HEK293 (cell line): Measurements from ENCODE around the gene CCDC88C.

ENCODE experiments used
- CTCF ChIA-PET: fragments of 350-600 bp; formaldehyde crosslinking; extraction: SDS; loops from one replicate; lab custom pipeline; 2021; ENCODE audit warnings: antibody characterized with exemption; lab: Yijun Ruan, JAX
- POLR2A ChIA-PET: fragments of 300-600 bp; formaldehyde crosslinking; extraction: SDS; loops from one replicate; lab custom pipeline; 2020; ENCODE audit warnings: antibody characterized with exemption, inconsistent platforms; lab: Yijun Ruan, JAX
- H3K27ac ChIP-seq: fragments of 200-500 bp; sonication (Bioruptor generic); 2 replicates; pipeline ENCODE4 v1.5.1; 2014; ENCODE audit warnings: low read depth, low read length, control low read depth, inconsistent platforms; ENCODE audit errors: extremely low read depth
- H3K36me3 ChIP-seq, 2 experiments: fragments of 200-500 bp in 1 of 2; sonication (Bioruptor generic) in 1 of 2; 1 replicate in 1 of 2; 2 replicates in 1 of 2; pipeline ENCODE4 v1.5.1; 2014 to 2017; ENCODE audit warnings: inconsistent platforms in 2 of 2, low read length in 2 of 2; ENCODE audit not compliant: control insufficient read depth in 2 of 2, insufficient read depth in 1 of 2
- H3K4me1 ChIP-seq: fragments of 200-500 bp; sonication (Bioruptor generic); 2 replicates; pipeline ENCODE4 v1.5.1; 2014; ENCODE audit warnings: mild to moderate bottlenecking, low read length, inconsistent platforms; ENCODE audit not compliant: control insufficient read depth, insufficient read depth
- H3K4me3 ChIP-seq: 2 replicates; pipeline ENCODE4 v1.5.1; 2011; ENCODE audit warnings: low read depth, mild to moderate bottlenecking, control low read depth, low read length, moderate library complexity
- H3K9me3 ChIP-seq: fragments of 200-500 bp; sonication (Bioruptor generic); 2 replicates; pipeline ENCODE4 v1.5.1; 2014; ENCODE audit warnings: low read depth, low read length, inconsistent platforms; ENCODE audit not compliant: control insufficient read depth, insufficient read depth
- CTCF ChIP-seq: fragments of 450-650 bp; formaldehyde crosslinking; IDR thresholded peaks from 2 replicates; pipeline ENCODE4 v1.5.1; 2016; ENCODE audit warnings: missing biosample characterization, missing genetic modification characterization
- GLIS2 ChIP-seq: fragments of 450-650 bp; formaldehyde crosslinking; IDR thresholded peaks from 2 replicates; pipeline ENCODE4 v1.5.1; 2016; ENCODE audit warnings: missing biosample characterization, missing genetic modification characterization
- KLF1 ChIP-seq: fragments of 450-650 bp; formaldehyde crosslinking; IDR thresholded peaks from 2 replicates; pipeline ENCODE4 v1.5.1; 2016; ENCODE audit warnings: missing biosample characterization, missing genetic modification characterization
- OSR2 ChIP-seq: fragments of 450-650 bp; formaldehyde crosslinking; IDR thresholded peaks from 2 replicates; pipeline ENCODE4 v1.5.1; 2016; ENCODE audit warnings: missing biosample characterization, missing genetic modification characterization
- PRDM4 ChIP-seq: fragments of 450-650 bp; formaldehyde crosslinking; IDR thresholded peaks from 2 replicates; pipeline ENCODE4 v1.5.1; 2017; ENCODE audit warnings: missing biosample characterization, missing genetic modification characterization
- ZBTB48 ChIP-seq: fragments of 450-650 bp; formaldehyde crosslinking; IDR thresholded peaks from 2 replicates; pipeline ENCODE4 v1.5.1; 2016; ENCODE audit warnings: missing biosample characterization, missing genetic modification characterization
- ZFHX2 ChIP-seq: fragments of 450-650 bp; formaldehyde crosslinking; conservative IDR thresholded peaks from 2 replicates; pipeline ENCODE4 v1.5.1; 2016; ENCODE audit warnings: missing biosample characterization, missing genetic modification characterization
- ZNF155 ChIP-seq: fragments of 450-650 bp; formaldehyde crosslinking; IDR thresholded peaks from 2 replicates; pipeline ENCODE4 v1.5.1; 2016; ENCODE audit warnings: missing biosample characterization, missing genetic modification characterization
- ZNF175 ChIP-seq: fragments of 450-650 bp; formaldehyde crosslinking; IDR thresholded peaks from 2 replicates; pipeline ENCODE4 v1.5.1; 2016; ENCODE audit warnings: missing biosample characterization, missing genetic modification characterization
- ZNF248 ChIP-seq: fragments of 450-650 bp; formaldehyde crosslinking; IDR thresholded peaks from 2 replicates; pipeline ENCODE4 v1.5.1; 2017; ENCODE audit warnings: missing biosample characterization, missing genetic modification characterization
- ZNF274 ChIP-seq, 2 experiments: fragments of 200-500 bp in 1 of 2; fragments of 450-650 bp in 1 of 2; sonication (Bioruptor generic) in 1 of 2; formaldehyde crosslinking in 1 of 2; IDR thresholded peaks; 2 replicates each; pipeline versions ENCODE4 v1.5.1 to v1.6.1; 2014 to 2016; ENCODE audit warnings: borderline replicate concordance in 1 of 2, inconsistent platforms in 1 of 2, low read length in 1 of 2, missing biosample characterization in 1 of 2, missing genetic modification characterization in 1 of 2
- ZNF341 ChIP-seq: fragments of 450-650 bp; formaldehyde crosslinking; IDR thresholded peaks from 2 replicates; pipeline ENCODE4; 2016; ENCODE audit warnings: low read depth, missing biosample characterization, missing genetic modification characterization
- ZNF449 ChIP-seq: fragments of 450-650 bp; formaldehyde crosslinking; IDR thresholded peaks from 2 replicates; pipeline ENCODE4 v1.5.1; 2017; ENCODE audit warnings: missing biosample characterization, mild to moderate bottlenecking, missing genetic modification characterization, moderate library complexity
- ZNF518A ChIP-seq: fragments of 450-650 bp; formaldehyde crosslinking; conservative IDR thresholded peaks from 2 replicates; pipeline ENCODE4 v1.5.1; 2016; ENCODE audit warnings: low read depth, missing biosample characterization, missing genetic modification characterization
- ZNF561 ChIP-seq: fragments of 450-650 bp; IDR thresholded peaks from 2 replicates; pipeline ENCODE4 v1.5.1; 2018; ENCODE audit warnings: missing biosample characterization, missing genetic modification characterization, borderline replicate concordance
- ZNF623 ChIP-seq: fragments of 450-650 bp; formaldehyde crosslinking; IDR thresholded peaks from 2 replicates; pipeline ENCODE4 v1.5.1; 2016; ENCODE audit warnings: missing biosample characterization, missing genetic modification characterization
- ZNF639 ChIP-seq: fragments of 450-650 bp; formaldehyde crosslinking; IDR thresholded peaks from 2 replicates; pipeline ENCODE4 v1.5.1; 2016; ENCODE audit warnings: missing biosample characterization, missing genetic modification characterization
- ZNF660 ChIP-seq: fragments of 450-650 bp; IDR thresholded peaks from 2 replicates; pipeline ENCODE4 v1.5.1; 2018; ENCODE audit warnings: missing biosample characterization, mild to moderate bottlenecking, missing genetic modification characterization
- ZNF791 ChIP-seq: fragments of 450-650 bp; formaldehyde crosslinking; IDR thresholded peaks from 2 replicates; pipeline ENCODE4 v1.5.1; 2016; ENCODE audit warnings: missing biosample characterization, missing genetic modification characterization

The CCDC88C gene

GRCh38 chr14:91300283-91300895, 117.2 kb downstream of the CCDC88C start:
- Histone ChIP-seq H3K4me1 (no peaks in the 10 kb centered on the region), H3K9me3 (no peaks in the 10 kb centered on the region), H3K4me3 (no peak overlapping the region)
- POLR2A ChIA-PET, result no interaction called here
- peak; percentile 22; the same call in 1 of the 2 replicates for TF ChIP-seq OSR2 (tag by site-specific recombination)
- TF ChIP-seq CTCF (tag by site-specific recombination), result no peak
- TF ChIP-seq, all 188 proteins: peak for 1
- CTCF ChIA-PET, result interaction anchor here (0.6 kb wide), 1 partner anchor 540 kb away, joined by 4 read pairs; no protein-coding TSS in a partner anchor
- peaks cover 4 to 55% of the 10 kb centered on the region in 2 experiments; a peak in 2 of 3 replicates for H3K36me3 ChIP-seq
- no peak overlapping the region for H3K27ac ChIP-seq

- POLR2A ChIA-PET, result no interaction called here
- CTCF ChIA-PET, result no interaction called here
- H3K9me3 ChIP-seq, result no peaks in the 10 kb centered on the region
- no peak overlapping the region for H3K27ac ChIP-seq
- H3K4me3 ChIP-seq, result no peak overlapping the region
- peaks cover 4 to 55% of the 10 kb centered on the region in 2 experiments; a peak in 2 of 3 replicates for H3K36me3 ChIP-seq
- no peaks in the 10 kb centered on the region for H3K4me1 ChIP-seq
- TF ChIP-seq ZNF274 (IDR thresholded peaks at IDR 0.05; ENCODE audit: low read length) (no peak), ZNF274 (tag by site-specific recombination; IDR thresholded peaks at IDR 0.05; ENCODE audit: borderline replicate concordance) (no peak), ZNF341 (tag by site-specific recombination) (no peak), ZNF175 (no peak), ZNF155 (tag by site-specific recombination) (no peak), ZNF449 (tag by site-specific recombination) (no peak), ZNF639 (tag by site-specific recombination) (no peak), KLF1 (tag by site-specific recombination) (no peak), ZNF791 (tag by site-specific recombination) (no peak), ZBTB48 (tag by site-specific recombination) (no peak), ZNF518A (no peak), ZFHX2 (no peak), ZNF561 (tag by site-specific recombination) (no peak), ZNF660 (tag by site-specific recombination) (no peak), ZNF623 (tag by site-specific recombination) (no peak), ZNF248 (tag by site-specific recombination) (no peak), GLIS2 (tag by site-specific recombination) (no peak), PRDM4 (tag by site-specific recombination) (no peak)
These were observed 118.2 kb downstream of the CCDC88C start for GRCh38 chr14:91299121-91300115.
